ENCODE results near the gene ACSM3. TPM values are rescaled to one million over a fixed set of nuclear protein-coding genes. Genes with fewer than 3 reads are reported as not detected.

Gene ACSM3
- total RNA-seq, 1 donor from 2014 or later: 119 TPM

DNA sequence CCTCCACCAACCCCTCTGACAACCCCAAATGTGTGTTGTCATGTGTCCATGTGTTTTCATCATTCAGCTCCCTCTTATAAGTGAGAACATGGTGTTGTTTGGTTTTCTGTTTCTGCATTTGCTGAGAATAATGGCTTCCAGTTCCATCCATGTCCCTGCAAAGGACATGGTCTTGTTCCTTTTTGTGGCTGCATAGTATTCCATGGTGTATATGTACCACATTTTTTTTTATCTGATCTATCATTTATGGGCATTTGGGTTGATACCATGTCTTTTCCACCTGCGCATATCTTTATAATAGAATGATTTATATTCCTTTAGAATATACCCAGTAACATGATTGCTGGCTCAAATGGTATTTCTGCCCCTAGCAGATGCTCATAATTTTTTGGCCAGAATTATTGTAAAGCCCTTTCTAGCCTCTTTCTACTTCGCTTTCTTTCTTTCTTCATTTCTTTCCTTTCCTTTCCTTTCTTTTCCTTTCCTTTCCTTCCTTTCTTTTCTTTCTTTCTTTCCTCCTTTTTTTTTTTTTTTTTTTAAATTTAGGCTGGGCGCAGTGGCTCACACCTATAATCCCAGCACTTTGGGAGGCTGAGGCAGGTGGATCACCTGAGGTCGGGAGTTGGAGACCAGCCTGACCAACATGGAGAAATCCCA, 55.2 kb downstream of the ACSM3 start:
- TF ChIP-seq, protein P1, sequence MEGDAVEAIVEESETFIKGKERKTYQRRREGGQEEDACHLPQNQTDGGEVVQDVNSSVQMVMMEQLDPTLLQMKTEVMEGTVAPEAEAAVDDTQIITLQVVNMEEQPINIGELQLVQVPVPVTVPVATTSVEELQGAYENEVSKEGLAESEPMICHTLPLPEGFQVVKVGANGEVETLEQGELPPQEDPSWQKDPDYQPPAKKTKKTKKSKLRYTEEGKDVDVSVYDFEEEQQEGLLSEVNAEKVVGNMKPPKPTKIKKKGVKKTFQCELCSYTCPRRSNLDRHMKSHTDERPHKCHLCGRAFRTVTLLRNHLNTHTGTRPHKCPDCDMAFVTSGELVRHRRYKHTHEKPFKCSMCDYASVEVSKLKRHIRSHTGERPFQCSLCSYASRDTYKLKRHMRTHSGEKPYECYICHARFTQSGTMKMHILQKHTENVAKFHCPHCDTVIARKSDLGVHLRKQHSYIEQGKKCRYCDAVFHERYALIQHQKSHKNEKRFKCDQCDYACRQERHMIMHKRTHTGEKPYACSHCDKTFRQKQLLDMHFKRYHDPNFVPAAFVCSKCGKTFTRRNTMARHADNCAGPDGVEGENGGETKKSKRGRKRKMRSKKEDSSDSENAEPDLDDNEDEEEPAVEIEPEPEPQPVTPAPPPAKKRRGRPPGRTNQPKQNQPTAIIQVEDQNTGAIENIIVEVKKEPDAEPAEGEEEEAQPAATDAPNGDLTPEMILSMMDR (IDR thresholded peaks at IDR 0.05; ENCODE audit: unreplicated experiment): no peak
- no peak overlapping the region for H3K4me3 Mint-ChIP-seq (ENCODE audit: low read depth)
- H3K36me3 Mint-ChIP-seq (ENCODE audit: insufficient read depth): peaks cover 7% of the 10 kb centered on the region
- no peaks in the 10 kb centered on the region for H3K9me3 Mint-ChIP-seq (ENCODE audit: low read depth)
- no peak for DNase-seq (ENCODE audit: low spot score, unreplicated experiment)
- no peak overlapping the region for H3K27ac Mint-ChIP-seq
- H3K4me1 Mint-ChIP-seq (ENCODE audit: low read depth): peaks cover 3% of the 10 kb centered on the region
- no peaks in the 10 kb centered on the region for H3K27me3 Mint-ChIP-seq

DNA sequence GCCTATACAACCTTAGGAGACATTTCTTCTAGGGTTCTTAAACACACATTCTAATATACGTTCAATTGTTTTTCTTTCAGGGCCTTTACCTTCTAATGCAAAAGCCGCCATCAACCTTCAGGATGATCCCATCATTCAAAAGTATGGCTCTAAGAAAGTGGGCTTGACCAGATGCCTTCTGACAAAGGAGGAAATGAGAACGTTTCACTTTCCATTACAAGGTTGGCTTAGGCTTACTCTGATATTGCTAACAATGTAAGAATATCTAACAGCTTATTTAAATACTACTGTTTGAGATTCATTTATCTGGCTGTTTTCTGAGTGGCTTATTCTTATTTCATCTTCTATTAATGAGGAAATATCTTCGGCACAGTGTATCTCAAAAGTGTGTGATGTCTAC, 57.9 kb downstream of the ACSM3 start:
- DNase-seq (ENCODE audit: low spot score, unreplicated experiment): no peak
- Mint-ChIP-seq H3K27me3 (no peaks in the 10 kb centered on the region), H3K27ac (no peak overlapping the region), H3K4me1 (ENCODE audit: low read depth) (peaks cover 6% of the 10 kb centered on the region), H3K4me3 (ENCODE audit: low read depth) (no peak overlapping the region), H3K9me3 (ENCODE audit: low read depth) (no peaks in the 10 kb centered on the region), H3K36me3 (ENCODE audit: insufficient read depth) (peaks cover 7% of the 10 kb centered on the region)
- TF ChIP-seq, protein P1 (IDR thresholded peaks at IDR 0.05; ENCODE audit: unreplicated experiment): no peak

DNA sequence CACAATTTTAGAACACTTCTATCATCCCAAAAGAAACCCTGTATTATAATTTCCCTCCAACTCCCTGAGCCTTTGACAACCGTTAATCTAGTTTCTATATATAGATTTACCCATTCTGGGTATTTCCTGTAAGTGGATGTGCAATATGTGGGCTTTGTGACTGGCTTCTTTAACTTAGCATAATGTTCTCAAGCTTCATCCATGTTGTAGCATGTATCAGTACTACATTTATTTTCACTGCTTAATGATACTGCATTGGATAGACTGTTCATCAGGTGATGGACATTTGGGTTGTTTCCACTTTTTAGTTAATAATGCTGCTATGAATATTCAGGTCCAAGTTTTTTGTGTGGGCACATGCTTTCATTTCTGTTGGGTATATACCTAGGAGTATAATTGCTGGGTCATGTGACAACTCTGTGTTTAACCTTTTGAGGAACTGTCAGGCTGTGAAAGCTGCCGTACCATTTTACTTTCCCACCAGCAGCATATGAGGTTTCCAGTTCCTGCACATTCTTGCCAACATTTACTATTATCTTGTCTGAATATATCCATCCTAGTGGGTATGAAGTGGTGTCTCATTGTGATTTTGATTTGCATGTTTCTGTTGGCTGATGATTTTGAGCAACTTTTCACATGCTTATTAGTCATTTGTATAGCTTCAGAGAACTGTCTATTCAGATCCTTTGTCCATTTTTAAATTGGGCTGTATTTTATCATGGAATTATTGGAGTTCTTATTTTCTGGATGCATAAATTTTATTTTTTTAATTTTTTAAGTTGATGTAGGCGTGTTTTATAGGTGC, 58.9 kb downstream of the ACSM3 start:
- no peak overlapping the region for H3K27ac Mint-ChIP-seq
- TF ChIP-seq, protein P1 (IDR thresholded peaks at IDR 0.05; ENCODE audit: unreplicated experiment): no peak
- H3K4me3 Mint-ChIP-seq (ENCODE audit: low read depth): no peak overlapping the region
- no peaks in the 10 kb centered on the region for H3K9me3 Mint-ChIP-seq (ENCODE audit: low read depth)
- H3K27me3 Mint-ChIP-seq: no peaks in the 10 kb centered on the region
- peaks cover 6% of the 10 kb centered on the region for H3K36me3 Mint-ChIP-seq (ENCODE audit: insufficient read depth)
- H3K4me1 Mint-ChIP-seq (ENCODE audit: low read depth): peaks cover 6% of the 10 kb centered on the region
- no peak for DNase-seq (ENCODE audit: low spot score, unreplicated experiment)

DNA sequence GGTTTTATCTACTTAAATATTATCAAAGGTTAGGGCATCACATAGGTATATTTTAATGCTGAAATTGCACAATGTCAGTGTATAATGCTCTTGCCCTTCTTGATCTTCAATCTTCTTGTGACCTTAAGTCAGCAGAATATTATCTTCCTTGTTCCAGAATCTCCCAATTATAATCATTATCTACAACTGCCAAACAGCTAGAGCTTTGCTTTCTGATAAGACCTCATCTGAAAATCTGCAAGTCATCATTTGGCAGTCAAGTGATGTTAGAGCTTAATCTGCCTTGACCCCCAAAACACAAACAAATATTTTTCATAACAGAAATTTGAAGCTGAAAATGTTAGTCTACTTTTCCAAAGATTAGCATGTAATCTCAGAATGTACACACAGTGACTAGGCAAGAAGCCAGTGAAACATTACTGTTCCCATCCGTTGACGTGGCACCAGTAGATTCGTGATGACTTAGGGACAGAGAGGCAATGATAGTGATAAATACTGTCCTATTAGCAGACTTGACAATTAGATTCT, 62.3 kb downstream of the ACSM3 start:
- no peaks in the 10 kb centered on the region for H3K9me3 Mint-ChIP-seq (ENCODE audit: low read depth)
- no peak overlapping the region for H3K4me3 Mint-ChIP-seq (ENCODE audit: low read depth)
- H3K4me1 Mint-ChIP-seq (ENCODE audit: low read depth): peaks cover 6% of the 10 kb centered on the region
- TF ChIP-seq, protein P1 (IDR thresholded peaks at IDR 0.05; ENCODE audit: unreplicated experiment): no peak
- H3K36me3 Mint-ChIP-seq (ENCODE audit: insufficient read depth): peaks cover 2% of the 10 kb centered on the region
- DNase-seq (ENCODE audit: low spot score, unreplicated experiment): no peak
- no peaks in the 10 kb centered on the region for H3K27me3 Mint-ChIP-seq
- H3K27ac Mint-ChIP-seq: no peak overlapping the region

DNA sequence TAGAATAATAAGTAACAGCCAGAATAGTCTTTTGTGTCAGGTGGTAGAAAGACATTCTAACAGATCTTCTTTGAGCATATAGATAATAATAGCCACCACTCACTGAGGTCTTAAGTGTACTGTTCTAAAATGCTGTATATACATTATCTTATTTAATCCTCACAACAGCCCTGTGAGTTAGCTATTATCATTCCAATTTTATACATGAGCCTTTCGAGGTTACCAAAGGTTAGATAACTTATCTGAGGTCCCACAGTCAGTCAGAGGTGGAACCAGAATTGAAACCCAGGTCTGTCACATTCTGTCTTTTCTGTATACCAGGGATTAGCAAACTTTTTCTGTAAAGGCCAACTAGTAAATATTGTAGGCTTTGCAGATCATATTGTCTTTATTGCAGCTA, 65.7 kb downstream of the ACSM3 start:
- no peaks in the 10 kb centered on the region for H3K27me3 Mint-ChIP-seq
- H3K9me3 Mint-ChIP-seq (ENCODE audit: low read depth): no peaks in the 10 kb centered on the region
- H3K4me1 Mint-ChIP-seq (ENCODE audit: low read depth): peaks cover 6% of the 10 kb centered on the region
- peaks cover 10% of the 10 kb centered on the region for H3K36me3 Mint-ChIP-seq (ENCODE audit: insufficient read depth)
- no peak overlapping the region for H3K4me3 Mint-ChIP-seq (ENCODE audit: low read depth)
- no peak overlapping the region for H3K27ac Mint-ChIP-seq
- TF ChIP-seq, protein P1 (IDR thresholded peaks at IDR 0.05; ENCODE audit: unreplicated experiment): no peak
- DNase-seq (ENCODE audit: low spot score, unreplicated experiment): no peak

Data from progenitor cell of endocrine pancreas (in vitro differentiated cells).